ENCODE results near the gene UBE2J2. TPM values are rescaled to one million over a fixed set of nuclear protein-coding genes. Genes with fewer than 3 reads are reported as not detected.

UBE2J2 gene
- total and polyA plus RNA-seq, 2 of the 13 experiments (the other 11 are each of a cell fraction or from before 2014, with no cell fraction given) = 25.4 to 29.4 TPM

DNA sequence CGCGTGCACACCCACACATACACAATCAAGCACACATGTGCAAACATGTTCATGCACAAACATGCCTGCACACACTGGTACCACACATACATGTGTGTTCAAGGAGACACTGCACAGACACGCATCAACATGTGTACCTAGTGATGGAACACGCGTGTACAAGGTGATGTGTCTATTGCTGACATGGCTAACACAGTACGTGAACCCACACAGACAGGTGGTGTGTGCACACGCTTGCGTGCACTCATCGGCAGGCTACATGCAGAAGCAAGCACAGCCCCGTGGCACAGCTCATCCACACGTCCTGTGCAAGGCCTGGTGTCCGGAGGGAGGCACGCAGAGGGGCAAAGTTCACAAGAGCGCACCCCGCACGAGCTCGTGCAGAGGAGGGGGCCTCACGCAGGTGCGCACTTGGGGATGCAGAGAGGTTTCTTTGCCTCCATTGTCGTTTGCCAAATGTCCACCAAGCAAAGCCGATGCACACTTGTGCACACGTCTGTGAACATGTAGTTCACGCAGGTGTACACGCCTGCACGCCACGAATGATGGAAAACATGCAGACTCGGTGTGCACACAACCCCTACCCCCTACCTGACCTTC, 33.1 kb upstream of the UBE2J2 start (continued):
- TF ChIP-seq, protein P1, sequence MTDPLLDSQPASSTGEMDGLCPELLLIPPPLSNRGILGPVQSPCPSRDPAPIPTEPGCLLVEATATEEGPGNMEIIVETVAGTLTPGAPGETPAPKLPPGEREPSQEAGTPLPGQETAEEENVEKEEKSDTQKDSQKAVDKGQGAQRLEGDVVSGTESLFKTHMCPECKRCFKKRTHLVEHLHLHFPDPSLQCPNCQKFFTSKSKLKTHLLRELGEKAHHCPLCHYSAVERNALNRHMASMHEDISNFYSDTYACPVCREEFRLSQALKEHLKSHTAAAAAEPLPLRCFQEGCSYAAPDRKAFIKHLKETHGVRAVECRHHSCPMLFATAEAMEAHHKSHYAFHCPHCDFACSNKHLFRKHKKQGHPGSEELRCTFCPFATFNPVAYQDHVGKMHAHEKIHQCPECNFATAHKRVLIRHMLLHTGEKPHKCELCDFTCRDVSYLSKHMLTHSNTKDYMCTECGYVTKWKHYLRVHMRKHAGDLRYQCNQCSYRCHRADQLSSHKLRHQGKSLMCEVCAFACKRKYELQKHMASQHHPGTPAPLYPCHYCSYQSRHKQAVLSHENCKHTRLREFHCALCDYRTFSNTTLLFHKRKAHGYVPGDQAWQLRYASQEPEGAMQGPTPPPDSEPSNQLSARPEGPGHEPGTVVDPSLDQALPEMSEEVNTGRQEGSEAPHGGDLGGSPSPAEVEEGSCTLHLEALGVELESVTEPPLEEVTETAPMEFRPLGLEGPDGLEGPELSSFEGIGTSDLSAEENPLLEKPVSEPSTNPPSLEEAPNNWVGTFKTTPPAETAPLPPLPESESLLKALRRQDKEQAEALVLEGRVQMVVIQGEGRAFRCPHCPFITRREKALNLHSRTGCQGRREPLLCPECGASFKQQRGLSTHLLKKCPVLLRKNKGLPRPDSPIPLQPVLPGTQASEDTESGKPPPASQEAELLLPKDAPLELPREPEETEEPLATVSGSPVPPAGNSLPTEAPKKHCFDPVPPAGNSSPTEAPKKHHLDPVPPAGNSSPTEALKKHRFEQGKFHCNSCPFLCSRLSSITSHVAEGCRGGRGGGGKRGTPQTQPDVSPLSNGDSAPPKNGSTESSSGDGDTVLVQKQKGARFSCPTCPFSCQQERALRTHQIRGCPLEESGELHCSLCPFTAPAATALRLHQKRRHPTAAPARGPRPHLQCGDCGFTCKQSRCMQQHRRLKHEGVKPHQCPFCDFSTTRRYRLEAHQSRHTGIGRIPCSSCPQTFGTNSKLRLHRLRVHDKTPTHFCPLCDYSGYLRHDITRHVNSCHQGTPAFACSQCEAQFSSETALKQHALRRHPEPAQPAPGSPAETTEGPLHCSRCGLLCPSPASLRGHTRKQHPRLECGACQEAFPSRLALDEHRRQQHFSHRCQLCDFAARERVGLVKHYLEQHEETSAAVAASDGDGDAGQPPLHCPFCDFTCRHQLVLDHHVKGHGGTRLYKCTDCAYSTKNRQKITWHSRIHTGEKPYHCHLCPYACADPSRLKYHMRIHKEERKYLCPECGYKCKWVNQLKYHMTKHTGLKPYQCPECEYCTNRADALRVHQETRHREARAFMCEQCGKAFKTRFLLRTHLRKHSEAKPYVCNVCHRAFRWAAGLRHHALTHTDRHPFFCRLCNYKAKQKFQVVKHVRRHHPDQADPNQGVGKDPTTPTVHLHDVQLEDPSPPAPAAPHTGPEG (CRISPR knock-in tag; IDR thresholded peaks at IDR 0.05) = peak; percentile 58
- TF ChIP-seq RFX5 (IDR thresholded peaks at IDR 0.05; ENCODE audit: low read depth, low read length) (no peak), THAP9 (CRISPR knock-in tag; IDR thresholded peaks at IDR 0.05; ENCODE audit: borderline replicate concordance) (no peak), PAXIP1 (CRISPR knock-in tag; conservative IDR thresholded peaks at IDR 0.05) (peak; percentile 74), CCDC6 (CRISPR knock-in tag; IDR thresholded peaks at IDR 0.05) (0 out of 2 replicates have a peak, but pooled peaks have one; percentile 39), BRD4 (CRISPR knock-in tag; IDR thresholded peaks at IDR 0.05) (peak; percentile 95)
- TF ChIP-seq, protein P2, sequence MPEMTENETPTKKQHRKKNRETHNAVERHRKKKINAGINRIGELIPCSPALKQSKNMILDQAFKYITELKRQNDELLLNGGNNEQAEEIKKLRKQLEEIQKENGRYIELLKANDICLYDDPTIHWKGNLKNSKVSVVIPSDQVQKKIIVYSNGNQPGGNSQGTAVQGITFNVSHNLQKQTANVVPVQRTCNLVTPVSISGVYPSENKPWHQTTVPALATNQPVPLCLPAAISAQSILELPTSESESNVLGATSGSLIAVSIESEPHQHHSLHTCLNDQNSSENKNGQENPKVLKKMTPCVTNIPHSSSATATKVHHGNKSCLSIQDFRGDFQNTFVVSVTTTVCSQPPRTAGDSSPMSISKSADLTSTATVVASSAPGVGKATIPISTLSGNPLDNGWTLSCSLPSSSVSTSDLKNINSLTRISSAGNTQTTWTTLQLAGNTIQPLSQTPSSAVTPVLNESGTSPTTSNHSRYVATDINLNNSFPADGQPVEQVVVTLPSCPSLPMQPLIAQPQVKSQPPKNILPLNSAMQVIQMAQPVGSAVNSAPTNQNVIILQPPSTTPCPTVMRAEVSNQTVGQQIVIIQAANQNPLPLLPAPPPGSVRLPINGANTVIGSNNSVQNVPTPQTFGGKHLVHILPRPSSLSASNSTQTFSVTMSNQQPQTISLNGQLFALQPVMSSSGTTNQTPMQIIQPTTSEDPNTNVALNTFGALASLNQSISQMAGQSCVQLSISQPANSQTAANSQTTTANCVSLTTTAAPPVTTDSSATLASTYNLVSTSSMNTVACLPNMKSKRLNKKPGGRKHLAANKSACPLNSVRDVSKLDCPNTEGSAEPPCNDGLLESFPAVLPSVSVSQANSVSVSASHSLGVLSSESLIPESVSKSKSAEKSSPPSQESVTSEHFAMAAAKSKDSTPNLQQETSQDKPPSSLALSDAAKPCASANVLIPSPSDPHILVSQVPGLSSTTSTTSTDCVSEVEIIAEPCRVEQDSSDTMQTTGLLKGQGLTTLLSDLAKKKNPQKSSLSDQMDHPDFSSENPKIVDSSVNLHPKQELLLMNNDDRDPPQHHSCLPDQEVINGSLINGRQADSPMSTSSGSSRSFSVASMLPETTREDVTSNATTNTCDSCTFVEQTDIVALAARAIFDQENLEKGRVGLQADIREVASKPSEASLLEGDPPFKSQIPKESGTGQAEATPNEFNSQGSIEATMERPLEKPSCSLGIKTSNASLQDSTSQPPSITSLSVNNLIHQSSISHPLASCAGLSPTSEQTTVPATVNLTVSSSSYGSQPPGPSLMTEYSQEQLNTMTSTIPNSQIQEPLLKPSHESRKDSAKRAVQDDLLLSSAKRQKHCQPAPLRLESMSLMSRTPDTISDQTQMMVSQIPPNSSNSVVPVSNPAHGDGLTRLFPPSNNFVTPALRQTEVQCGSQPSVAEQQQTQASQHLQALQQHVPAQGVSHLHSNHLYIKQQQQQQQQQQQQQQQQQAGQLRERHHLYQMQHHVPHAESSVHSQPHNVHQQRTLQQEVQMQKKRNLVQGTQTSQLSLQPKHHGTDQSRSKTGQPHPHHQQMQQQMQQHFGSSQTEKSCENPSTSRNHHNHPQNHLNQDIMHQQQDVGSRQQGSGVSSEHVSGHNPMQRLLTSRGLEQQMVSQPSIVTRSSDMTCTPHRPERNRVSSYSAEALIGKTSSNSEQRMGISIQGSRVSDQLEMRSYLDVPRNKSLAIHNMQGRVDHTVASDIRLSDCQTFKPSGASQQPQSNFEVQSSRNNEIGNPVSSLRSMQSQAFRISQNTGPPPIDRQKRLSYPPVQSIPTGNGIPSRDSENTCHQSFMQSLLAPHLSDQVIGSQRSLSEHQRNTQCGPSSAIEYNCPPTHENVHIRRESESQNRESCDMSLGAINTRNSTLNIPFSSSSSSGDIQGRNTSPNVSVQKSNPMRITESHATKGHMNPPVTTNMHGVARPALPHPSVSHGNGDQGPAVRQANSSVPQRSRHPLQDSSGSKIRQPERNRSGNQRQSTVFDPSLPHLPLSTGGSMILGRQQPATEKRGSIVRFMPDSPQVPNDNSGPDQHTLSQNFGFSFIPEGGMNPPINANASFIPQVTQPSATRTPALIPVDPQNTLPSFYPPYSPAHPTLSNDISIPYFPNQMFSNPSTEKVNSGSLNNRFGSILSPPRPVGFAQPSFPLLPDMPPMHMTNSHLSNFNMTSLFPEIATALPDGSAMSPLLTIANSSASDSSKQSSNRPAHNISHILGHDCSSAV (CRISPR knock-in tag; IDR thresholded peaks at IDR 0.05; ENCODE audit: borderline replicate concordance) = no peak

All from HepG2 (cell line).